Measurements from ENCODE around the gene EIF3I. TPM values are rescaled to one million over a fixed set of nuclear protein-coding genes. Genes with fewer than 3 reads are reported as not detected.

Gene EIF3I
- total RNA-seq, 1 donor from 2014 or later = 626 TPM

DNA sequence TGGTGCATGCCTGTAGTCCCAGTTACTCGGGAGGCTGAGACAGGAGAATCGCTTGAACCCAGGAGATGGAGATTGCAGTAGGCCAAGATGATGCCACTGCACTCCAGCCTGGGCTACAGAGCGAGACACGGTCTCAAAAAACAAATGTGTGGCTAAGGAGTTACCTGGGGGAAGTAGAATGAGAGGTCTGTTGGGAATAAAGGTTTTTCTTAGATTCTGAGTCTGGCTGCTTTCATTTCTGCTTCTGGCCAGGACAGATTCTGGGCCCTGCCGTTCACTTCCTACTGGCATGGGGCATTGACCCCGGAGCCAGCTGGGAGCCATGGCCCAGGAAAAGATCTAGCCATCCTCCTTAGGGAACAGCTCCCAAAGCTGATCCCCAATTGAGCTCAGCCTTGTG lies 13.7 kb upstream of the EIF3I start:
- TF ChIP-seq, protein P1, sequence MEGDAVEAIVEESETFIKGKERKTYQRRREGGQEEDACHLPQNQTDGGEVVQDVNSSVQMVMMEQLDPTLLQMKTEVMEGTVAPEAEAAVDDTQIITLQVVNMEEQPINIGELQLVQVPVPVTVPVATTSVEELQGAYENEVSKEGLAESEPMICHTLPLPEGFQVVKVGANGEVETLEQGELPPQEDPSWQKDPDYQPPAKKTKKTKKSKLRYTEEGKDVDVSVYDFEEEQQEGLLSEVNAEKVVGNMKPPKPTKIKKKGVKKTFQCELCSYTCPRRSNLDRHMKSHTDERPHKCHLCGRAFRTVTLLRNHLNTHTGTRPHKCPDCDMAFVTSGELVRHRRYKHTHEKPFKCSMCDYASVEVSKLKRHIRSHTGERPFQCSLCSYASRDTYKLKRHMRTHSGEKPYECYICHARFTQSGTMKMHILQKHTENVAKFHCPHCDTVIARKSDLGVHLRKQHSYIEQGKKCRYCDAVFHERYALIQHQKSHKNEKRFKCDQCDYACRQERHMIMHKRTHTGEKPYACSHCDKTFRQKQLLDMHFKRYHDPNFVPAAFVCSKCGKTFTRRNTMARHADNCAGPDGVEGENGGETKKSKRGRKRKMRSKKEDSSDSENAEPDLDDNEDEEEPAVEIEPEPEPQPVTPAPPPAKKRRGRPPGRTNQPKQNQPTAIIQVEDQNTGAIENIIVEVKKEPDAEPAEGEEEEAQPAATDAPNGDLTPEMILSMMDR (IDR thresholded peaks at IDR 0.05; ENCODE audit: insufficient read depth, low read length, severe bottlenecking) = no peak
- Histone ChIP-seq H3K4me3 (ENCODE audit: low read depth, low read length) (no peak overlapping the region), H3K27me3 (ENCODE audit: control insufficient read depth, insufficient read depth, low read length) (no peaks in the 10 kb centered on the region), H3K36me3 (ENCODE audit: control insufficient read depth, insufficient read depth, low read length) (no peaks in the 10 kb centered on the region)
- DNase-seq (ENCODE audit: low read depth) (no peak), FAIRE-seq (no peak)

DNA sequence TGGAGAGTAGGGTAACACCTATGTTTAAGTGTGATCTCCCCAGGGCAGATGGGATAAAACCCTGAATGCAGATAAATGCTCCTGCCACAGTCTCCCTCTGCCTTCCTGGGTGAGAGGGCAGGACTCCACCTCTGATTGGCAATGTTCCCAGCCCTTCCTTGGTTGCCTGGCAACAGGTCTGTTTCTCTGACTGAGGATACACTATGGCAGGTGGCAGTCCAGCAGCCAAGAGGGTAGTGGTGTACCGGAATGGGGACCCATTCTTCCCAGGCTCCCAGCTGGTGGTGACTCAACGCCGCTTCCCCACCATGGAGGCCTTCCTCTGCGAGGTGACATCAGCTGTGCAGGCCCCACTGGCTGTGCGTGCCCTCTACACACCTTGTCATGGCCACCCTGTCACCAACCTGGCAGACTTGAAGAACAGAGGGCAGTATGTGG lies 13.3 kb upstream of the EIF3I start, which contains the start of gene DCDC2B:
DCDC2B (plus strand) TSS at position 199 of the 438 bp plus-strand sequence; CDS start at position 204, 5 bp downstream.
- Histone ChIP-seq H3K36me3 (ENCODE audit: control insufficient read depth, insufficient read depth, low read length) (peaks cover 1% of the 10 kb centered on the region), H3K27me3 (ENCODE audit: control insufficient read depth, insufficient read depth, low read length) (no peaks in the 10 kb centered on the region), H3K4me3 (ENCODE audit: low read depth, low read length) (no peak within 1 kb of the TSS)
- TF ChIP-seq, protein P1 (IDR thresholded peaks at IDR 0.05; ENCODE audit: insufficient read depth, low read length, severe bottlenecking) = no peak
- no peak for FAIRE-seq
- peak; percentile 81 for DNase-seq (ENCODE audit: low read depth)

- TF ChIP-seq, protein P1 (IDR thresholded peaks at IDR 0.05; ENCODE audit: insufficient read depth, low read length, severe bottlenecking) = peak; percentile 91
- DNase-seq (ENCODE audit: low read depth) (peak; percentile 78), FAIRE-seq (no peak)
- Histone ChIP-seq H3K4me3 (ENCODE audit: low read depth, low read length) (no peak overlapping the region), H3K27me3 (ENCODE audit: control insufficient read depth, insufficient read depth, low read length) (no peaks in the 10 kb centered on the region), H3K36me3 (ENCODE audit: control insufficient read depth, insufficient read depth, low read length) (peaks cover 13% of the 10 kb centered on the region)
Observed at GRCh38 chr1:32215629-32216480, 6.4 kb upstream of the EIF3I start.

GRCh38 chr1:32216566-32216965 lies 5.6 kb upstream of the EIF3I start:
- peaks cover 13% of the 10 kb centered on the region for H3K36me3 ChIP-seq (ENCODE audit: control insufficient read depth, insufficient read depth, low read length)
- TF ChIP-seq, protein P1 (IDR thresholded peaks at IDR 0.05; ENCODE audit: insufficient read depth, low read length, severe bottlenecking) = no peak
- H3K4me3 ChIP-seq (ENCODE audit: low read depth, low read length) = no peak overlapping the region
- DNase-seq (ENCODE audit: low read depth) = no peak
- no peaks in the 10 kb centered on the region for H3K27me3 ChIP-seq (ENCODE audit: control insufficient read depth, insufficient read depth, low read length)
- FAIRE-seq = no peak

DNA sequence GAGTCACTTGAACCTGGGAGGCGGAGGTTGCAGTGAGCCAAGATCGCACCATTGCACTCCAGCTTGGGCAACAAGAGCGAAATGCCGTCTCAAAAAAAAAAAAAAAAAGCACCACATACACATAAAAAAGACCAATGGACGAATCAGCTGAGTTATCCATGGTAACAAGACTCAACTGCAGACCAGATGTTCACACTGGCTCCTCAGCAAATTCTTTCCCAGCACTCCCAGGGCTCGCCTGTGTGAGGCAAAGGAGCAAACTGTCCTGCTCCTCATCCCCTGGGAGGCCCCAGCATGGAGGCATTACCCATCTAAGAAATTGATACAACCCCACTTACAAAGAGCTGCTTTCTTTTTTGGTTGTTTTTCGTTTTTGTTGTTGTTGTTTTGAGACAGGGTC lies 3.2 kb upstream of the EIF3I start:
- Histone ChIP-seq H3K36me3 (ENCODE audit: control insufficient read depth, insufficient read depth, low read length) (peaks cover 17% of the 10 kb centered on the region), H3K4me3 (ENCODE audit: low read depth, low read length) (no peak overlapping the region), H3K27me3 (ENCODE audit: control insufficient read depth, insufficient read depth, low read length) (no peaks in the 10 kb centered on the region)
- DNase-seq (ENCODE audit: low read depth) = no peak
- FAIRE-seq = no peak
- TF ChIP-seq, protein P1 (IDR thresholded peaks at IDR 0.05; ENCODE audit: insufficient read depth, low read length, severe bottlenecking) = no peak
